GM23338 (cell line): ENCODE results near the gene ELOVL7.

Source experiments
- EZH2 ChIP-seq: fragments of 200-600 bp; sonication (generic); IDR thresholded peaks from one replicate; pipeline ENCODE4 v1.8.0; 2017; ENCODE audit warnings: antibody characterized with exemption, mild to moderate bottlenecking, low read depth; ENCODE audit not compliant: unreplicated experiment
- POLR2AphosphoS5 ChIP-seq: IDR thresholded peaks from 2 replicates; pipeline ENCODE4 v1.6.1; 2016; ENCODE audit warnings: antibody characterized with exemption, low read depth
- ZNF114 ChIP-seq: fragments of 250-450 bp; sonication (Bioruptor Pico); IDR thresholded peaks from 2 replicates; pipeline ENCODE4 v1.5.0; 2020; ENCODE audit warnings: mild to moderate bottlenecking, moderate library complexity
- TF ChIP-seq, protein P1 (sequence below), 2 experiments: fragments of 200-600 bp in 1 of 2; sonication (generic) in 1 of 2; conservative IDR thresholded peaks; 2 replicates each; pipeline versions ENCODE4 v1.5.1 to v1.6.1; 2016 to 2017; ENCODE audit warnings: antibody characterized with exemption in 2 of 2, low read depth in 2 of 2, mild to moderate bottlenecking in 2 of 2, moderate library complexity in 1 of 2

DNA sequence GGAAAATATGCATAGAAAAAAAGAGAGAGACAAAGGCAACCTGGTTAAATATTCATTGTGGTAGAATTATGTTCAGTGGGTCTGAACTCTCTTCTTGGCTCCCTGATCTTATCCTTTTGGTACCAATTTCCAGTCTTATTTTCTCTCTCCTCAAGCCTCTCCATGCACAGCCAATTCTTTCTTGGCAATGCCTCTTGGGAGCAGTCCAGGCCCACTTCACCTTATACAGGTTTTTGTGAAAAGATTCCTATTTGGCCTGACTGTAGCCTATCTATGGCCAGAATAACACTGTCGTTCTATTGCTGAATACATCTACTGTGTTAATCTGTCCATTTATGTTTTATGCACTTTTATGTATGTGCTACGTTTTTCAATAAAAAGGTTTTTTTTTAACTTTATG lies 2.7 kb downstream of the ELOVL7 start:
- TF ChIP-seq, protein P1, sequence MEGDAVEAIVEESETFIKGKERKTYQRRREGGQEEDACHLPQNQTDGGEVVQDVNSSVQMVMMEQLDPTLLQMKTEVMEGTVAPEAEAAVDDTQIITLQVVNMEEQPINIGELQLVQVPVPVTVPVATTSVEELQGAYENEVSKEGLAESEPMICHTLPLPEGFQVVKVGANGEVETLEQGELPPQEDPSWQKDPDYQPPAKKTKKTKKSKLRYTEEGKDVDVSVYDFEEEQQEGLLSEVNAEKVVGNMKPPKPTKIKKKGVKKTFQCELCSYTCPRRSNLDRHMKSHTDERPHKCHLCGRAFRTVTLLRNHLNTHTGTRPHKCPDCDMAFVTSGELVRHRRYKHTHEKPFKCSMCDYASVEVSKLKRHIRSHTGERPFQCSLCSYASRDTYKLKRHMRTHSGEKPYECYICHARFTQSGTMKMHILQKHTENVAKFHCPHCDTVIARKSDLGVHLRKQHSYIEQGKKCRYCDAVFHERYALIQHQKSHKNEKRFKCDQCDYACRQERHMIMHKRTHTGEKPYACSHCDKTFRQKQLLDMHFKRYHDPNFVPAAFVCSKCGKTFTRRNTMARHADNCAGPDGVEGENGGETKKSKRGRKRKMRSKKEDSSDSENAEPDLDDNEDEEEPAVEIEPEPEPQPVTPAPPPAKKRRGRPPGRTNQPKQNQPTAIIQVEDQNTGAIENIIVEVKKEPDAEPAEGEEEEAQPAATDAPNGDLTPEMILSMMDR (conservative IDR thresholded peaks at IDR 0.05; ENCODE audit: low read depth in 2 of 2): no peak
- TF ChIP-seq POLR2AphosphoS5: no peak
- no peak for TF ChIP-seq EZH2
- no peak for TF ChIP-seq ZNF114 (CRISPR knock-in tag)
